ENCODE measurements around the gene TMEM169. TPM values are rescaled to one million over a fixed set of nuclear protein-coding genes. Genes with fewer than 3 reads are reported as not detected.

Gene TMEM169
- total RNA-seq, 2 donors from 2014 or later, result not detected

- Histone ChIP-seq H3K27ac (no peak overlapping the region), H3K4me1 (ENCODE audit: control insufficient read depth in 1 of 2, low read depth in 2 of 2) (peaks cover 6 to 15% of the 10 kb centered on the region in 2 donors), H3K9me3 (no peaks in the 10 kb centered on the region), H3K4me3 (no peak overlapping the region), H3K27me3 (replicated peaks; ENCODE audit: insufficient read depth) (no peaks in the 10 kb centered on the region), H3K36me3 (peaks cover 40% of the 10 kb centered on the region)
- DNase-seq (ENCODE audit: low spot score) (no peak), ATAC-seq (ENCODE audit: insufficient number of reproducible peaks, low FRiP score, low read depth) (no peak)
- no peak for TF ChIP-seq CTCF (IDR thresholded peaks at IDR 0.05)
Observed at GRCh38 chr2:216118474-216118873, 36.8 kb downstream of the TMEM169 start.

GRCh38 chr2:216119146-216119545 lies 37.4 kb downstream of the TMEM169 start:
- Histone ChIP-seq H3K4me3 (no peak overlapping the region), H3K27me3 (replicated peaks; ENCODE audit: insufficient read depth) (no peaks in the 10 kb centered on the region), H3K36me3 (peaks cover 37% of the 10 kb centered on the region), H3K9me3 (no peaks in the 10 kb centered on the region), H3K4me1 (ENCODE audit: control insufficient read depth in 1 of 2, low read depth in 2 of 2) (peaks cover 6 to 13% of the 10 kb centered on the region in 2 donors), H3K27ac (no peak overlapping the region)
- no peak for TF ChIP-seq CTCF (IDR thresholded peaks at IDR 0.05)
- no peak for ATAC-seq (ENCODE audit: insufficient number of reproducible peaks, low FRiP score, low read depth)
- DNase-seq (ENCODE audit: low spot score), result no peak

GRCh38 chr2:216119986-216120385 lies 38.3 kb downstream of the TMEM169 start:
- H3K36me3 ChIP-seq, result peaks cover 40% of the 10 kb centered on the region
- no peak overlapping the region for H3K4me3 ChIP-seq
- TF ChIP-seq CTCF (IDR thresholded peaks at IDR 0.05), result no peak
- ATAC-seq (ENCODE audit: insufficient number of reproducible peaks, low FRiP score, low read depth) (no peak), DNase-seq (ENCODE audit: low spot score) (no peak)
- no peaks in the 10 kb centered on the region for H3K27me3 ChIP-seq (replicated peaks; ENCODE audit: insufficient read depth)
- H3K9me3 ChIP-seq, result no peaks in the 10 kb centered on the region
- no peak overlapping the region for H3K27ac ChIP-seq
- peaks cover 6 to 9% of the 10 kb centered on the region in 2 donors for H3K4me1 ChIP-seq (ENCODE audit: control insufficient read depth in 1 of 2, low read depth in 2 of 2)

- Histone ChIP-seq H3K36me3 (peaks cover 53% of the 10 kb centered on the region), H3K4me3 (no peak overlapping the region), H3K27me3 (replicated peaks; ENCODE audit: insufficient read depth) (no peaks in the 10 kb centered on the region), H3K9me3 (no peaks in the 10 kb centered on the region), H3K4me1 (ENCODE audit: control insufficient read depth in 1 of 2, low read depth in 2 of 2) (no peaks in the 10 kb centered on the region), H3K27ac (no peak overlapping the region)
- ATAC-seq (ENCODE audit: insufficient number of reproducible peaks, low FRiP score, low read depth) (no peak), DNase-seq (ENCODE audit: low spot score) (no peak)
- no peak for TF ChIP-seq CTCF (IDR thresholded peaks at IDR 0.05)
Observed at GRCh38 chr2:216121255-216121654, 39.5 kb downstream of the TMEM169 start.

- peaks cover 0 to 3% of the 10 kb centered on the region in 2 donors for H3K4me1 ChIP-seq (ENCODE audit: control insufficient read depth in 1 of 2, low read depth in 2 of 2)
- H3K27ac ChIP-seq, result no peak overlapping the region
- ATAC-seq (ENCODE audit: insufficient number of reproducible peaks, low FRiP score, low read depth), result no peak
- no peak for TF ChIP-seq CTCF (IDR thresholded peaks at IDR 0.05)
- no peaks in the 10 kb centered on the region for H3K27me3 ChIP-seq (replicated peaks; ENCODE audit: insufficient read depth)
- H3K36me3 ChIP-seq, result peaks cover 53% of the 10 kb centered on the region
- no peaks in the 10 kb centered on the region for H3K9me3 ChIP-seq
- no peak for DNase-seq (ENCODE audit: low spot score)
- no peak overlapping the region for H3K4me3 ChIP-seq
Observed at GRCh38 chr2:216126943-216127342, 45.2 kb downstream of the TMEM169 start.
